Fibroblast of skin of scalp (primary cell): Measurements from ENCODE around the gene MTMR2.

Source experiments
- DNase-seq: peaks from one replicate; pipeline ENCODE4 v3.0.0-alpha.2; 2013

MTMR2 gene

DNA sequence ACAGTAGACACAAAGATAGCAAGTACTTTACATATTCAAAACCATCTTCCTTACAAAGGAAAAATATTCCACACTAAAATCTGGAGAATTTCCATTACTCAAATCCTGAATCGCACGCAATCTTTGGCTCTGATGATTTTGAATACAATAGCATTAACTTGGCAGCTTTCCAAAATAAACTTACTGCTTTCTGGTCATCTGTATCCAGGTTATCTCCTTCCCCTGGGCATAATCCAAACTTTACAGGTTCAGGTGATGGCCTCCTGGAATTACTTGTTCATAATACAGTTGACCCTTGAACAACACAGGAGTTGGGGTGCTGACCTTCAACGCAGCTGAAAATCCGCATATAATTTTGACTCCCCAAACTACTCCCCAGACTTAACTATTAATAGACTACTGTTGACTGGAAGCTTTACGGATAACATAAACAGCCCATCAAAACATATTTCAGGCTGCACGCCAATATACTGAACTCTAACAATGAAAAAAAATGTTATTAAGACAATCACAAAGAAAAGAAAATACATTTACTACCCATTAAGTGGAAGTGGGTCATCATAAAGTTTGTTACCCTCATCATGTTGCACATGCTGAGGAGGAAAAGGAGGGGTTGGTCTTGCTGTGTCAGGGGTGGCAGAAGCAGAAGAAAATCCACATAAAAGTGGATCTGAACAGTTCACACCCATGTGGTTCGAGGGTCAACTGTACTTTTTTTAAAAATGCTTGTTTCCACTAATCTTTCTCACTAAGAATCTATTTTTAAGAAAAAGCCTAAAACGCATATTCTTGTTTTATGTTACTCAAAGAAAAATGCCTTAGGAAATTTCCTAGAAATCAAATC lies 6.5 kb downstream of the MTMR2 start:
- no peak for DNase-seq

DNA sequence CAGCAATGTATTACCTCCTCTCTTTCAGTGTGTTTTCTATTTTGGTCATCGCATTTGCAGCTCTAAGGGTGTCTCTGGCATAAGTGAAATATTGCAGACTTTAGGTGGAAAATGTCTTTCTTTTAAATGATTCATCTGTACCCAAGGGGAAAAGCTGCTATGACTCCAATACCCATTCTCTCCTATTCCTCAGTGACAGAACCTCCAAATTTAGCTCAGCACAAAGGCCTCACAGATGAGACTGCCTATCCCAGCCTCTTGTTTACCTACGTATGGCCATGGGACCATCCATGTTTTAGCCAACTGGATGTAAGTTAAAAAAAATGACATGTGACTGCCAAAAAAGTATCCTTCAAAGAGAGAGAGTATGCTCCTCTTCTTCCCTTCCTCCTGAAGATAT lies 7.9 kb downstream of the MTMR2 start:
- no peak for DNase-seq

DNA sequence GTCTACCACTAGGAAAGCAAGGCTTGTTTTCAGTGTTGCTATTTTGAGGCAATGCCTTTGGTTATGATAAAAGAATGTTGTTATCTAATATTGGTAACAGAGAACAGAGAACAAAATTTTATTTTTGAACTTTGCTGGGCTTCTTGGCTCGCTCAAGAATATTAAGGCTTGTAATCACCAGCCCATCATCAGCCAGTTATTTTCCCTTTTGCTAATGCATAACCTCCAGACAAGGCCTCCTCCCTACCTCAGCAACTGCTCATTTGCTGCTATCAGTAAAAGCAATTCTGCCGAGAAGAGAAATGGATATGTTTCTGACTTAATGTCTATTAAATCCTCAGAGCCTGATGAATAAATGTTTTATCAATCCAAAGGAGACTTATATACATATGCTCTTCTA lies 8.9 kb downstream of the MTMR2 start:
- DNase-seq: no peak

GRCh38 chr11:95913830-95914615 lies 9.9 kb downstream of the MTMR2 start:
- DNase-seq: no peak

DNA sequence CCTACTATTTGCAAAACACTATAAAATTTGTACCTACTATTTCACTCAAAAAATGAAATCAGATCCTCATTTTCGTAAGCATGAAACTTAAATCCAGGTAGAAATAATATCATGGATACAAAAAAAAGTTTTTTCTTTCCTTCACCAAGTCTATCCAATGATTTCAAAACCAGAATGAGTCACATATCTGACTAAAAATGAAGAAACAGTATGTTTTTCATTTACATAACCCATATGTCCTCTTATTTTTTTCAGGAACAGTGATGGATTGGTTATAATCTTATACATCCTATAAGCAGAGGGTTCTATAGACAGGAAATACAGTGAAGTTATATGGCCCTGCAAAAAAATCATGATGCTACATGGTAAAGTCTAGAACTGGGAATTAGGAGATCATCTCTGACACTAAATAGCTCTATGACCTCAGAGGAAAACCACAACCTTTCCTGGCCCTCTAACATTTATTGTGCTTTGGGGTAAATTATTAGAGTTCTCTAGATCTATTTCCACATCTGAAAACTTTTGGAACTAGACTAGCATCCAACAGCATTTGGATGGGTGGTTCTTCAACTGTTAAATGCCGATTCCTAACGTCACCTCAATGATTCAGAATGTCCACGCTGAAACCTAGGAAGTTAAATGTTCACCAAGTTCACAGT lies 10.9 kb downstream of the MTMR2 start:
- DNase-seq: peak; percentile 36

- DNase-seq: no peak
Measured at GRCh38 chr11:95911369-95911759, 12.5 kb downstream of the MTMR2 start.

- no peak for DNase-seq
Measured at GRCh38 chr11:95910638-95911368, 13.1 kb downstream of the MTMR2 start.

GRCh38 chr11:95908826-95909225 lies 15.1 kb downstream of the MTMR2 start:
- DNase-seq: no peak

- DNase-seq: peak; percentile 79
Measured at GRCh38 chr11:95907476-95907875, 16.4 kb downstream of the MTMR2 start.

DNA sequence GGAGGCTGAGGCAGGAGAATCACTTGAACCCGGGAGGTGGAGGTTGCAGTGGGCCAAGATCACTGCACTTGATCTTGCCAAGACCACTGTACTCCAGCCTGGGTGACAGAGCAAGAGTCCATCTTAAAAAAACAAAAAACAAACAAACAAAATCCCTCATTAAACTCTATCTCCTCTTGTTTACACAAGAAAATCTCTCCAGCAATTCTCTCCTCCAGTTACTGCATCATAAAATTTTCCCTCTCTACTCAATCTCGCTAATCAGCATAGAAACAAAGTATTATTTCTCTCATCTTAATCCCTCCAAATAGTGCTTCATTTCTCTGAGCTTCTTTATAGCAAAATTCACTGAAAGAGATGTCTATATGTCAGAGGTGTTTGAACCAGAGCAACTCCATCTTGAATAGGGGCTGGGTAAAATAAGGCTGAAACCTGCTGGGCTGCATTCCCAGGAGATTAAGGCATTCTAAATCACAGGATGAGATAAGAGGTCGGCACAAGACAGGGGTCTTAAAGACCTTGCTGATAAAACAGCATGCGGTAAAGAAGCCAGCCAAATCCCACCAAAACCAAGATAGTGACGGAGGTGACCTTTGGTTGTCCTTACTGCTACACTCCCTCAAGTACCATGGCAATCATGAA lies 19.8 kb downstream of the MTMR2 start:
- DNase-seq: no peak

DNA sequence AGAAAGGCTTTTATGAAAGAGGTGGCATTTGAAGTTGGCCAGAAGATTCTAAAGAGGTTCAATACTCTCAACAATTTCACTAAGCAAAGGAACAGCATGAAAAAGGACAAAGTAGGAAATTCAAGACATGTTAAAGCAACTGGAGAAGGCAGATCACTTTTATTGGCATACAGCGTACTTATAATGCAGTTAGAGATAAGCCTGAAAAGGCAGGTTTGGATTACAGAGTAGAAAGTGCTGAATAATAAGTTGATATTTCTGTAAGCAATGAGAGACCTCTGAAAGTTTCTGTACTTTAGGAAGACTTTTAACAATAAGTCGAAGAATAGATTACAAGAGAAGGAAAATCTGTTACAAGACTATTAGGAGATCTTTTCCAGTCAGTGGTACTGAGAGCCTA lies 25.1 kb downstream of the MTMR2 start:
- no peak for DNase-seq

GRCh38 chr11:95897731-95898130 lies 26.2 kb downstream of the MTMR2 start:
- DNase-seq: no peak

DNA sequence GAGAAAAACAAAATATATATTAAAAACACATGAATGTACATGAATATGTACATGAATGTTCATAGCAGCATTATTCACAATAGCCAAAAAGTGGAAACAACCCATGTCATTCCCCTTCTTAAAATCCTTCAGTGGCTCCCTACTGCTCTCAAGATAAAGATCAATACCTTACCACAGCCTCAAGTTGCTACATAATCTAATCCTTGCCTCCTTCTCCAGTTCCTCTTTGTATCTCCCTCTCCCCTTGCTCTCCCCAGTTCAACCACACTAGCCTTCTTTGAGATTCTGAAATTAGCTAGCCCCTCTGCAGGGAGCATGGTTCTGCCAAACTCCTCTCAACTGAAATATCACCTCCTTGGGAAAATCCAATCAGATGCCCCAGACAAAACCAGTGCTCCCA lies 28.1 kb downstream of the MTMR2 start:
- DNase-seq: no peak

DNA sequence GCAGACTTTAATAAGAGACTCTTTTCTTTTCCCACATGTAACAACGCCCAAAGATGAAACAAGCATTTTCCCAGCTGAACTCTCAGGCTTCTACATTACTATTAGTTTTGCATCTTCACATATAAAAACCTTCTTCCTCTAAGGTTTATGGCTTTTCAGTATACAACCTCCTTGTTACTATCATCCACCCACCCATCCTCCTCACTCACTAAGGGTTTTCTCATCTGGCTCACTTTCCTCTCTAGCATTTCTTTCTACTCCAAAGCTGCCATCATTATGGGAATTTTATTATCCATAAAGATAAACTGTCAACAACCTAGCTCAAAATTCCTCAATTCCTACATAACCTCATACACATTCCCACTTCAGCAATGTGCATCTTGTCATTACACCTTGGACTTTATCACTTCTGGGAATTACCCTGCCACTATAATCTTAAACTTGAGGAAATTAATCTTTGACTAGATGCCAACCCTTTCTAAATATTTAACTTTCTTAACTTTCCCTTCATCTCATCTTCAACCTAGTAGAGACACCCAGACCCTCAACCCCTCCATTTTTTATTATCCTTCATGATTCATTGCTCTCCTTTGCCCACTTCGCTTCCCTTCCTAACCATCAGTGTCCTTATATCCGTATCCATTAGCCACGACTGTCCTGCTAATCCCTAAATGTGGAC lies 30.9 kb downstream of the MTMR2 start:
- no peak for DNase-seq

- no peak for DNase-seq
Measured at GRCh38 chr11:95892492-95892891, 31.4 kb downstream of the MTMR2 start.

DNA sequence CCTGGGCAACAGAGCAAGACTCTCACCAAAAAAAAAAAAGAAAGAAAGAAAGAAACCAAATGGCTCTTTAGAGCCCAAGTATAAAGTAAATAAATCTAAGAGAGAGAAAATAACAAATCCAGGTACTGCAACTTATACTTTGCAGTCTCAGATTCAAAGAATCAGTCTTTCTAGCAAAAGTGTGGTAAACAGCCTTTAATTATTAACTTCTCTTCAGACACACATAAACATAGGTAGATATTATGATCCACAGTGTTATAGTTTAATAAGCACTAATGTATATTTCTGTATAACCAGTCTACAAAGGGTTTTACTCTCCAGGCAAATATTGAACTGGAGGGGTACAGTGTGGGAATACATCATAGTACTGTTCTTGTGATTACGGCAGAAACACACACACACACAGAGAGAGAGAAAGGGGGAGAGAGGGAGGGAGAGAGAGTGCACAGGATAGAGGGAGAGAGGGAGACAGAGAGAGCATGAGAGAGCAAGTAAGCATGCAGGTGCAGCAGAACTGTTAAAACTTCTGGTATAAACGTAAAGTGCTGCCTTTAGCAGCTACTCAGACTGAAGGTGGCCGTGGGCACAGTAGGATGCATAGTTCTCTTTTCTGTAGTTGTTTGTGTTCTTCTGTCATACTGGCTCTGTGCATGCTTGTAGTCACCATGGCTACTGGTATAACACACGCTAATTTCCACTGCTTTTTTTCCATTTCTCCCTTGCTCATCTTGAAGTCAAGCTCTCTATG lies 32.3 kb downstream of the MTMR2 start:
- no peak for DNase-seq

GRCh38 chr11:95888852-95889251 lies 35.1 kb downstream of the MTMR2 start:
- DNase-seq: no peak

- no peak for DNase-seq
Measured at GRCh38 chr11:95888439-95888838, 35.5 kb downstream of the MTMR2 start.

GRCh38 chr11:95886462-95886861 lies 37.4 kb downstream of the MTMR2 start:
- DNase-seq: no peak

- no peak for DNase-seq
Measured at GRCh38 chr11:95884802-95885201, 39.1 kb downstream of the MTMR2 start.

GRCh38 chr11:95884376-95884775 lies 39.5 kb downstream of the MTMR2 start:
- peak; percentile 61 for DNase-seq
